ENCODE results near the gene ELOVL7. TPM values are rescaled to one million over a fixed set of nuclear protein-coding genes. Genes with fewer than 3 reads are reported as not detected.
A peak's percentile ranks its signal among the peaks of the same experiment; 100 is the strongest.
"Not testable (repeated sequence)": the region's sequence is repeated elsewhere in the genome, so short reads cannot be mapped to it uniquely, and the experiment has no call there.

ELOVL7 gene
- polyA plus RNA-seq, 2 of the 4 experiments (the other 2 are of a cell fraction): 8.3 to 12.3 TPM

- CTCF ChIA-PET: no interaction called here
- ATAC-seq (no peak), DNase-seq (ENCODE audit: low read depth in 1 of 2, low spot score in 1 of 2) (no peak), FAIRE-seq (no peak)
- WGBS (ENCODE audit: missing lambda C conversion rate): 72% methylated on average over 6 of the region's 6 CpGs
- Histone ChIP-seq H3K4me2 (no peak overlapping the region), H3K27ac (no peak overlapping the region), H3K4me3 (no peak overlapping the region), H3K9me3 (no peaks in the 10 kb centered on the region), H3K4me1 (peaks cover 4% of the 10 kb centered on the region; the same call in 1 of the 3 replicates)
- POLR2A ChIA-PET: no interaction called here
- no peak for TF ChIP-seq ZC3H11A (IDR thresholded peaks at IDR 0.05)
- TF ChIP-seq BHLHE40 (IDR thresholded peaks at IDR 0.05; ENCODE audit: low read depth, low read length): no peak
- no peak for TF ChIP-seq EHMT2 (IDR thresholded peaks at IDR 0.05; ENCODE audit: low read depth)
- no peak for TF ChIP-seq ZSCAN20 (CRISPR knock-in tag; IDR thresholded peaks at IDR 0.05)
- no peak for TF ChIP-seq RFX5 (IDR thresholded peaks at IDR 0.05)
- no peak for TF ChIP-seq HOXB5 (CRISPR knock-in tag; IDR thresholded peaks at IDR 0.05)
- no peak for TF ChIP-seq RNF2 (IDR thresholded peaks at IDR 0.05; ENCODE audit: borderline replicate concordance, low read depth)
- TF ChIP-seq CBX8 (IDR thresholded peaks at IDR 0.05): no peak
- TF ChIP-seq HMGXB4 (CRISPR knock-in tag; IDR thresholded peaks at IDR 0.05; ENCODE audit: borderline replicate concordance): no peak
- TF ChIP-seq RCOR1 (IDR thresholded peaks at IDR 0.05; ENCODE audit: low read depth, low read length): no peak
- no peak for TF ChIP-seq HES2 (IDR thresholded peaks at IDR 0.05)
- no peak for TF ChIP-seq GATA3 (IDR thresholded peaks at IDR 0.05; ENCODE audit: borderline replicate concordance)
- no peak for TF ChIP-seq ESRRA (IDR thresholded peaks at IDR 0.05; ENCODE audit: borderline replicate concordance, low read length)
- TF ChIP-seq SREBF2 (IDR thresholded peaks at IDR 0.05): no peak
- no peak for TF ChIP-seq MAZ (IDR thresholded peaks at IDR 0.05; ENCODE audit: borderline replicate concordance, low read depth, low read length)
These were observed 46.5 kb downstream of the ELOVL7 start for GRCh38 chr5:60797482-60798153.

- CTCF ChIA-PET: interaction anchor here (1.0 to 1.4 kb wide), 2 partner anchors 14 to 25 kb away, joined by 3 to 5 read pairs; no protein-coding TSS in a partner anchor
- ATAC-seq: not testable (repeated sequence)
These were observed 48.6 kb downstream of the ELOVL7 start for GRCh38 chr5:60795424-60795950.

GRCh38 chr5:60794691-60795090, 49.4 kb downstream of the ELOVL7 start:
- Histone ChIP-seq H3K27ac (no peak overlapping the region), H3K9me3 (no peaks in the 10 kb centered on the region), H3K4me3 (no peak overlapping the region), H3K4me1 (no peaks in the 10 kb centered on the region; the same call in 2 of the 3 replicates), H3K4me2 (no peak overlapping the region)
- ChIA-PET CTCF (interaction anchor here (1.0 to 1.4 kb wide), 2 partner anchors 14 to 26 kb away, joined by 3 to 5 read pairs; no protein-coding TSS in a partner anchor), POLR2A (no interaction called here)
- DNase-seq (ENCODE audit: low read depth in 1 of 2, low spot score in 1 of 2) (peak in 1 of 2 experiments; percentile 29), FAIRE-seq (no peak), ATAC-seq (peak; percentile 66 to 77; a peak in 5 of 6 replicates)
- WGBS (ENCODE audit: missing lambda C conversion rate): 93% methylated on average over 2 of the region's 2 CpGs
- TF ChIP-seq KDM5A (IDR thresholded peaks at IDR 0.05) (no peak), JUNB (IDR thresholded peaks at IDR 0.05) (no peak), CBX8 (IDR thresholded peaks at IDR 0.05) (no peak), FOSB (CRISPR knock-in tag; IDR thresholded peaks at IDR 0.05) (no peak), FOXS1 (CRISPR knock-in tag; IDR thresholded peaks at IDR 0.05) (no peak), HMGXB4 (CRISPR knock-in tag; IDR thresholded peaks at IDR 0.05; ENCODE audit: borderline replicate concordance) (no peak), ATOH8 (CRISPR knock-in tag; IDR thresholded peaks at IDR 0.05; ENCODE audit: low read depth) (no peak), KDM1A (IDR thresholded peaks at IDR 0.05; ENCODE audit: low read depth) (no peak), EP300 (IDR thresholded peaks at IDR 0.05) (no peak), GATA3 (IDR thresholded peaks at IDR 0.05; ENCODE audit: borderline replicate concordance) (no peak), EHMT2 (IDR thresholded peaks at IDR 0.05; ENCODE audit: low read depth) (no peak)

More at GRCh38 chr5:60795424-60795950, 48.6 kb downstream of the ELOVL7 start:
- H3K27ac ChIP-seq; H3K9me3 ChIP-seq; FAIRE-seq; DNase-seq (ENCODE audit: low read depth in 1 of 2, low spot score in 1 of 2); H3K4me2 ChIP-seq; H3K4me1 ChIP-seq; POLR2A ChIA-PET; H3K4me3 ChIP-seq: not testable (repeated sequence)
- 89% methylated on average over 18 of the region's 18 CpGs for WGBS (ENCODE audit: missing lambda C conversion rate)

All from A549 (cell line).